ENCODE data around the gene ZFP62. TPM values are rescaled to one million over a fixed set of nuclear protein-coding genes. Genes with fewer than 3 reads are reported as not detected.
A peak's percentile ranks its signal among the peaks of the same experiment; 100 is the strongest.

Gene ZFP62
- total and polyA plus RNA-seq, 7 donors: 12.9 to 34.6 (median 22.2) TPM

GRCh38 chr5:180821538-180821937 lies 39.5 kb downstream of the ZFP62 start:
- H3K27ac ChIP-seq: peak overlapping the region; percentile 38 to 74 (median 70)
- intact Hi-C loops (cut with DNase I): no loop called here

DNA sequence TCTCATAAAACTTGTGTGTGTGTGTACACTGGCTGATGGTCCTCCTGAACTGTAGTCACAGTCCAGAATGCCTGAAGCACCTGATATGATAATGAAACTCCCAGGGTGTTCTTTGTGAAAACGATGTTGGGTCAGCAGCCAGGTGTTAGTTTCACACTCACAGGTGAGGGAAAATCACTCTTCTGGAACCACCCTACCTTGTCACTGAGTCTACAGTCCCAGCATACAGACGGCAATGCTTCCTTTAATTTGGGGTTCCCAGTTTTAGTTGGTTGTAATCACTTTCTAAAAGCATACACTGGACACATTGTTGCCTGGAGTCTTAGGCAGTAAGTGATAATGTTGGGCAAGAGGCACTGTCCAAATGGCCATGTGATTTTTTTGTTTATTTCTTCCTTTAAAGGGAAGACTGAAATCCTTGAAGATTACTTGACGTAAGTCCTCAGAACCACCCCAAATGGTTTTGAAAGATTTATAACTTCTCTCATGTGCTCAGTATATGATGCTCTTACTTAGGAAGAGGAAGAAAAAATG lies 40.2 kb downstream of the ZFP62 start:
- TF ChIP-seq EP300 (IDR thresholded peaks at IDR 0.05) (peak in 3 of 4 donors; percentile 31 to 84 (median 53)), POLR2AphosphoS5 (IDR thresholded peaks at IDR 0.05) (peak; percentile 20 to 69 (median 43)), CTCF (IDR thresholded peaks at IDR 0.05) (no peak), POLR2A (IDR thresholded peaks at IDR 0.05) (no peak)
- Histone ChIP-seq H3K27me3 (peaks cover 0 to 7% (median 0%) of the 10 kb centered on the region in 3 donors), H3K9me3 (no peaks in the 10 kb centered on the region), H3K36me3 (no peaks in the 10 kb centered on the region), H3K4me3 (no peak overlapping the region), H3K27ac (peak overlapping the region; percentile 64 to 74 (median 70)), H3K4me1 (peaks cover 0 to 31% (median 18%) of the 10 kb centered on the region in 4 donors)
- DNase-seq: no peak
- intact Hi-C loops (cut with DNase I): no loop called here
- 27 to 42% methylated on average over 3 of the region's 3 CpGs for WGBS, 2 donors

More at GRCh38 chr5:180821538-180821937, 39.5 kb downstream of the ZFP62 start:
- no peaks in the 10 kb centered on the region for H3K9me3 ChIP-seq
- no peaks in the 10 kb centered on the region for H3K36me3 ChIP-seq
- no peak overlapping the region for H3K4me3 ChIP-seq
- H3K27me3 ChIP-seq: peaks cover 0 to 7% (median 0%) of the 10 kb centered on the region in 3 donors
- peaks cover 0 to 33% (median 20%) of the 10 kb centered on the region in 4 donors for H3K4me1 ChIP-seq
- TF ChIP-seq EP300 (IDR thresholded peaks at IDR 0.05) (no peak), POLR2A (IDR thresholded peaks at IDR 0.05) (no peak), CTCF (IDR thresholded peaks at IDR 0.05) (no peak), POLR2AphosphoS5 (IDR thresholded peaks at IDR 0.05) (no peak)
- WGBS, 2 donors: 88 to 90% methylated on average over 4 of the region's 4 CpGs
- DNase-seq: no peak

DNA sequence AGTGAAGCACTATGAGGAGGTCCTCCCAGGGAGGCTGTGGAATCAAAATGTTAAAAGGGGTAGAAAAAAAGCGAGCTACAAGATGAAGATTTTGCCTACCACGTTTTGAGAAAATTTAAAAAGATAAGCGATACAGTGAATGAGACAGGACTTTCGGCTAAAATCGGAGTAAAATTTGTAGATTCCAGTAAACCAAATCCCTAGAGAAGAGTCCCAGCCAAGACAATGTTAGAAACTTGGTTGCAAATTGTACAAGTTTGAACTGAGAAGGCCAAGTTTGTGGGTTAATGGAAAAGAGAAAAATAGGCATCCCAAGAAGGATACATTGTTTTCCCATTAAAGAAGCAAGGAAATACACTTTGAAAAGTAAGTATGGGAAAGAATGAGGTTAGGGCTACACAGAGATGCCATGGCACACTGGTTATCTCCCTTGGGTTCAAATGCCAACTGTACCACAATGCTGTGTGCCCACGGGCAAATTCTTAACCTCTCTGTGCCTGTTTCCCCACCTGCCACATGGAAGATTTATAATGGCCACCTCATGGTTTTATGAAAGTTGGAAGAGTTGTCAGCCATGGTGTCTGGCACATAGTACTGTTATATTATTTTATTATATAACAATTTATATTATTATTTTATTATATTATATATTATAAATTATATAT lies 42.3 kb downstream of the ZFP62 start:
- H3K4me1 ChIP-seq: peaks cover 0 to 26% (median 14%) of the 10 kb centered on the region in 4 donors
- TF ChIP-seq EP300 (IDR thresholded peaks at IDR 0.05) (no peak), POLR2AphosphoS5 (IDR thresholded peaks at IDR 0.05) (no peak), POLR2A (IDR thresholded peaks at IDR 0.05) (no peak), CTCF (IDR thresholded peaks at IDR 0.05) (no peak)
- H3K4me3 ChIP-seq: no peak overlapping the region
- no peaks in the 10 kb centered on the region for H3K9me3 ChIP-seq
- H3K36me3 ChIP-seq: no peaks in the 10 kb centered on the region
- H3K27ac ChIP-seq: peak overlapping the region; percentile 57 to 66 (median 64)
- no peak for DNase-seq
- H3K27me3 ChIP-seq: peaks cover 0 to 7% (median 0%) of the 10 kb centered on the region in 3 donors
- intact Hi-C loops (cut with DNase I): no loop called here
- 87 to 90% methylated on average over 6 of the region's 6 CpGs for WGBS, 2 donors

- H3K9me3 ChIP-seq: no peaks in the 10 kb centered on the region
- peak overlapping the region; percentile 57 to 66 (median 64) for H3K27ac ChIP-seq
- TF ChIP-seq CTCF (IDR thresholded peaks at IDR 0.05) (no peak), EP300 (IDR thresholded peaks at IDR 0.05) (no peak), POLR2AphosphoS5 (IDR thresholded peaks at IDR 0.05) (no peak), POLR2A (IDR thresholded peaks at IDR 0.05) (no peak)
- H3K4me3 ChIP-seq: no peak overlapping the region
- H3K36me3 ChIP-seq: no peaks in the 10 kb centered on the region
- peaks cover 0 to under 1% (median 0%) of the 10 kb centered on the region in 3 donors for H3K27me3 ChIP-seq
- 73 to 82% methylated on average over 13 of the region's 13 CpGs for WGBS, 2 donors
- peaks cover 0 to 19% (median 14%) of the 10 kb centered on the region in 4 donors for H3K4me1 ChIP-seq
- DNase-seq: peak; percentile 49
- intact Hi-C loops (cut with DNase I): no loop called here
These were observed 43.0 kb downstream of the ZFP62 start for GRCh38 chr5:180817893-180818674.

Measured in sigmoid colon (tissue), 7 donors.